Neuron (in vitro differentiated cells): ENCODE measurements around the gene CSNK2B.
"Not testable (repeated sequence)": the region's sequence is repeated elsewhere in the genome, so short reads cannot be mapped to it uniquely, and the experiment has no call there.

ENCODE experiments used
- H2AFZ ChIP-seq: one replicate; pipeline ENCODE4 v1.6.1; 2013; ENCODE audit warnings: low read depth, mild to moderate bottlenecking, inconsistent platforms, low read length, moderate library complexity
- H3K27me3 ChIP-seq: one replicate; pipeline ENCODE4 v1.6.1; 2013; ENCODE audit warnings: low read length; ENCODE audit not compliant: insufficient read depth
- H3K36me3 ChIP-seq: one replicate; pipeline ENCODE4 v1.6.1; 2013; ENCODE audit warnings: low read length; ENCODE audit not compliant: insufficient read depth
- H3K4me1 ChIP-seq: one replicate; pipeline ENCODE4 v1.6.1; 2013; ENCODE audit warnings: low read length; ENCODE audit not compliant: insufficient read depth
- H3K4me3 ChIP-seq: 2 replicates; pipeline ENCODE4 v1.5.1; 2013; ENCODE audit warnings: mild to moderate bottlenecking, low read length, moderate library complexity
- H3K9me3 ChIP-seq: one replicate; pipeline ENCODE4 v1.6.1; 2013; ENCODE audit warnings: low read length

CSNK2B gene

GRCh38 chr6:31708224-31708623 is 42.3 kb downstream of the CSNK2B start:
- Histone ChIP-seq H3K4me3 (no peak overlapping the region), H3K4me1 (peaks cover 1% of the 10 kb centered on the region), H3K36me3 (no peaks in the 10 kb centered on the region), H2AFZ (no peak overlapping the region), H3K27me3 (no peaks in the 10 kb centered on the region), H3K9me3 (no peaks in the 10 kb centered on the region)

DNA sequence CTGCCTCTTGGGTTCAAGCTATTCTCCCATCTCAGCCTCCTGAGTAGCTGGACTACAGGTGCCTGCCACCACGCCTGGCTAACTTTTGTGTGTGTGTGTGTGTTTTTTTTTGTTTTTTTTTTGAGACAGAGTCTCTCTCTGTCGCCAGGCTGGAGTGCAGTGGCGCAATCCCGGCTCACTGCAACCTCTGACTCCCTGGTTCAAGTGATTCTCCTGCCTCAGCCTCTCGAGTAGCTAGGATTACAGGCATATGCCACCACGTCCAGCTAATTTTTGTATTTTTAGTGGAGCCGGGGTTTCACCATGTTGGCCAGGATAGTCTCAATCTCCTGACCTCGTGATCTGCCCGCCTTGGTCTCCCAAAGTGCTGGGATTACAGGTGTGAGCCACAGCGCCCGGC is 43.3 kb downstream of the CSNK2B start:
- H3K9me3 ChIP-seq, H3K27me3 ChIP-seq, H3K36me3 ChIP-seq, H2AFZ ChIP-seq, H3K4me3 ChIP-seq: not testable (repeated sequence)
- peaks cover 10% of the 10 kb centered on the region for H3K4me1 ChIP-seq

DNA sequence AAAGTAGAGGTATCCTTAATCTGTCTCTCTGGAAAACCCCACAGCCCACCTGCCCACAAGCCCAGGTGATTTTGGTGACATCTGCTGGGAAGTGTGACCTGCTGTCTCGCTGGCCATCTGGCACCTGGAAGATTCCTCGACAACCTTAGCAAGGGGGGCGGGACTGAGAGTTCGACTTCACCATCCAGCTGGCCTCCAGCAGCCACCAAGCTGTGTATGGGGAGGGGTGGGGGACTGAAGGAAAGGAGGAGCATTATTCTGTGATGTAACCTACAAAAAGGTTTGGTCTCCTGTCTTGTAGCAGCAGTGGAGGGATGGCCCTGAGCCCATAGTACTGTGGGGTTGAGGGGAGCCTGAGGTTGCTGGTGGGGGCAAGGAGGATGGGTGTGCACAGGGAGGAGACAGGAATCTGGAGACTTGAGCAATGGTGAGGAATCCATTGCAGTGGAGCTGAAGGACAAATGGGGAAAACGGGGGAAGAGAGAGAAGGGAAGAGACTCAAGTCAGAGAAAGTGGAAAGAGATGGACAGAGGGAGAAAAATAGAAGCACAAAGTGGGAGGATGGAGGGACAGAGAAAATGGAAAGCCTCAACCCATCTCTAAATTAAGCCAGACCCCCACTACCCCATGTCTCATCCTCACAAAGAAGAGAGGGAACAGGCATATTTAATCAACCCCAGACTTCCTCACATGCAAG is 44.8 kb downstream of the CSNK2B start:
- H3K9me3 ChIP-seq: no peaks in the 10 kb centered on the region
- H3K27me3 ChIP-seq: no peaks in the 10 kb centered on the region
- no peak overlapping the region for H2AFZ ChIP-seq
- H3K4me1 ChIP-seq: peaks cover 14% of the 10 kb centered on the region
- H3K36me3 ChIP-seq: no peaks in the 10 kb centered on the region
- H3K4me3 ChIP-seq: no peak overlapping the region

DNA sequence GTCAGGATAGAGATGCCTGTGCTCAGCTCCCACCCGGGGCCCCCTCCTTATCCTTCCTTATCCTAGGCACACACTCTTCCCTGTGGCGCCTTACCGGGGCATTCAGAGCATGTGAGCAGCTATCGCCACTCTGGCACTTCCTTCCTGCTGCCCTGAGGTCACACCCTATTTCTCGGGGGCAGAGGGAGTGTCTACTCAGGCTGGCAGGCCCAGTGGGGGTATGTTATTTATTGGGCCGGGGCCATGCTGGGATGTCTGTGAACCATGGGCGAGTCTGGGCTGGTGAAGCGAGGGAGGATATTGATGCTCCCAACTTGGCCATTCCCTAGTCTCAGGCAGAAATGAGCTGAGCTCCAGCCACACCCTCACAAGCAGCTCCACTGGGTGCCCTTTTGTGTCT is 45.4 kb downstream of the CSNK2B start:
- H3K27me3 ChIP-seq: no peaks in the 10 kb centered on the region
- no peak overlapping the region for H2AFZ ChIP-seq
- peaks cover 14% of the 10 kb centered on the region for H3K4me1 ChIP-seq
- H3K4me3 ChIP-seq: no peak overlapping the region
- H3K9me3 ChIP-seq: no peaks in the 10 kb centered on the region
- H3K36me3 ChIP-seq: no peaks in the 10 kb centered on the region

- Histone ChIP-seq H3K9me3 (no peaks in the 10 kb centered on the region), H3K36me3 (no peaks in the 10 kb centered on the region), H2AFZ (no peak overlapping the region), H3K27me3 (no peaks in the 10 kb centered on the region), H3K4me3 (no peak overlapping the region), H3K4me1 (peaks cover 14% of the 10 kb centered on the region)
These were observed 46.4 kb downstream of the CSNK2B start for GRCh38 chr6:31712296-31712695.

DNA sequence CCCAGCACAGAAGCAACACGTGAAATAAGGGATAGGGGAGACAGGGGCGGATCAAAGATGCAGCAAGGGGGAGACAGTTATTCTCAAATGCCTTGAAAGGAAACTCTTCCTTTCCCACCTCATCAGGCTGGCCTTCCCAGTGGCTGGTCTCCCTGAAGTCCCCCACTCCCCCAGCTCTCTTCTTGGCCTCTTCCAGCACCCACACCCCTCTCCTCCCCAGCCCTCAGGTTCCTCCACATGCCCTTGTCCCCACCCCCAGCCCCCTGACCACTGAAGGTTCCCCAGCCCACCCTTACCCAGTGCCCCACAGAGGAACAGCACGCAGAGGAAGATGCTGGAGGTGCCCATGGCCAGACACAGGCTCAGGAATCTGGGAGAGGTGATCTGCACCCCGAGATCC is 47.6 kb downstream of the CSNK2B start:
- Histone ChIP-seq H3K36me3 (no peaks in the 10 kb centered on the region), H3K27me3 (no peaks in the 10 kb centered on the region), H3K4me3 (no peak overlapping the region), H2AFZ (peak overlapping the region; percentile 98), H3K4me1 (peaks cover 14% of the 10 kb centered on the region), H3K9me3 (no peaks in the 10 kb centered on the region)

DNA sequence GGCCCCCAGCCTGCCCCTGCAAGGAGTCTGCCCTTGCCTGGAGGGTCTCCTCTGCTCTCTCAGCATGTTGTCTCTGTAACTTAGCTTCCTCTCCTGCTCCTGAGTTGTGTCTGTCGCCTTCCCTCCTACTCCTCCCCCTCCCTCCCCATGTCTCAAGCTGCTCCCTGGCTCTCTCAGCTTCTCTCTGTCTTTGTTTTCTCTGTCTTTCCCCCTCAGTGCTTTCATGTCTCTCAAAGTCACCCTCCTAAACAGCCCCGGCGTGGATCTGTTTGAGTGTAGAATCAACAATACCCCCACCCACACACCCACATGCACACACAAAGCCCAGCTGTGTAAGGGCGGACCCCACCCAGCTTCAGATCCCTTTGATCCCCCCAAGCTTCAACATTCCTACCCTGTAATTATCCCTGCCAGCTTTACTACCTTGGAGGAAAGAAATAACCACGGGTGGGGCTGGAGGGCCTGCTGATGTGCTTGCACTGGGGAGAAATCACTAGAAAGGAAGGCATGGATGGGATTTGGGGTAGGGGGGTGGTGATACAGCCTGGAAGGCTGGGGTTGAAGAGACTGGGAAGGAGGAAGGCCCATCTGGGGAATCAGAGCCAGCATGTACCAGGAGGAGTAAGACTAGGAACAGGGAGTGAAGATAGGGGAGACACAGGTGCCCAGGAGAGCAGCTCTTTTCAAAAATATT is 48.3 kb downstream of the CSNK2B start:
- no peaks in the 10 kb centered on the region for H3K9me3 ChIP-seq
- H3K4me1 ChIP-seq: peaks cover 14% of the 10 kb centered on the region
- no peaks in the 10 kb centered on the region for H3K27me3 ChIP-seq
- H3K4me3 ChIP-seq: no peak overlapping the region
- H3K36me3 ChIP-seq: no peaks in the 10 kb centered on the region
- peak overlapping the region; percentile 98 for H2AFZ ChIP-seq

- no peaks in the 10 kb centered on the region for H3K9me3 ChIP-seq
- no peaks in the 10 kb centered on the region for H3K36me3 ChIP-seq
- no peaks in the 10 kb centered on the region for H3K27me3 ChIP-seq
- no peak within 1 kb of the TSS for H3K4me3 ChIP-seq
- H3K4me1 ChIP-seq: peaks cover 14% of the 10 kb centered on the region
- H2AFZ ChIP-seq: peak within 1 kb of the TSS; percentile 98
These were observed 49.4 kb downstream of the CSNK2B start, which contains the start of gene LY6G6D for GRCh38 chr6:31715022-31715958. Gene LY6G6D (plus strand): TSS chr6:31715348. CDS start chr6:31715356, 8 bp downstream.

GRCh38 chr6:31717499-31718222 is 51.8 kb downstream of the CSNK2B start:
- Histone ChIP-seq H3K27me3 (no peaks in the 10 kb centered on the region), H3K36me3 (no peaks in the 10 kb centered on the region), H2AFZ (no peak overlapping the region), H3K4me1 (peaks cover 14% of the 10 kb centered on the region), H3K4me3 (no peak overlapping the region), H3K9me3 (no peaks in the 10 kb centered on the region)

DNA sequence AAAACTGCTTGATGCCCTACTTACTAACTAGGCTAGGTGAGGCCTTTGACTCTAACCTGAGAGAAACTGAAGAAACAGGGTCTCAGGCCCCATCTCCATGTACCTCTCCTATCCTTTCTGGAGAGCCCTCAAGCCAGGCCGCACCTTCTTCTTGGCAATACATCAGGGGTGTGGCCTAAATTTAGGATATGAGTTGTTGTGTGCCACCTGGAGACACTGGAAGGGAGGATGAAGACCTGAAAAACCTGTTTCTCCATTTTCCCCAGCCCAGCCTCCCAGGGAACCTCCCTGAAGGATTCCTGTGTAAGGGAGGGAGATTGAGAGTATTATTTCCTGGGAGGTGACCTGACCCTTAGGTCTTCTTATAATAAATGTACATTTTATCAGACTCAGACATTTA is 52.4 kb downstream of the CSNK2B start:
- Histone ChIP-seq H3K9me3 (no peaks in the 10 kb centered on the region), H3K4me1 (peaks cover 13% of the 10 kb centered on the region), H2AFZ (no peak overlapping the region), H3K36me3 (no peaks in the 10 kb centered on the region), H3K4me3 (no peak overlapping the region), H3K27me3 (no peaks in the 10 kb centered on the region)

- Histone ChIP-seq H2AFZ (no peak overlapping the region), H3K4me3 (no peak overlapping the region), H3K4me1 (peaks cover 5% of the 10 kb centered on the region), H3K36me3 (no peaks in the 10 kb centered on the region), H3K9me3 (no peaks in the 10 kb centered on the region), H3K27me3 (no peaks in the 10 kb centered on the region)
These were observed 53.1 kb downstream of the CSNK2B start for GRCh38 chr6:31719001-31719400.
